ENCODE measurements around the gene RMND5B. TPM values are rescaled to one million over a fixed set of nuclear protein-coding genes. Genes with fewer than 3 reads are reported as not detected.

RMND5B gene
- total RNA-seq, 1 donor from 2014 or later, result 28.0 TPM

DNA sequence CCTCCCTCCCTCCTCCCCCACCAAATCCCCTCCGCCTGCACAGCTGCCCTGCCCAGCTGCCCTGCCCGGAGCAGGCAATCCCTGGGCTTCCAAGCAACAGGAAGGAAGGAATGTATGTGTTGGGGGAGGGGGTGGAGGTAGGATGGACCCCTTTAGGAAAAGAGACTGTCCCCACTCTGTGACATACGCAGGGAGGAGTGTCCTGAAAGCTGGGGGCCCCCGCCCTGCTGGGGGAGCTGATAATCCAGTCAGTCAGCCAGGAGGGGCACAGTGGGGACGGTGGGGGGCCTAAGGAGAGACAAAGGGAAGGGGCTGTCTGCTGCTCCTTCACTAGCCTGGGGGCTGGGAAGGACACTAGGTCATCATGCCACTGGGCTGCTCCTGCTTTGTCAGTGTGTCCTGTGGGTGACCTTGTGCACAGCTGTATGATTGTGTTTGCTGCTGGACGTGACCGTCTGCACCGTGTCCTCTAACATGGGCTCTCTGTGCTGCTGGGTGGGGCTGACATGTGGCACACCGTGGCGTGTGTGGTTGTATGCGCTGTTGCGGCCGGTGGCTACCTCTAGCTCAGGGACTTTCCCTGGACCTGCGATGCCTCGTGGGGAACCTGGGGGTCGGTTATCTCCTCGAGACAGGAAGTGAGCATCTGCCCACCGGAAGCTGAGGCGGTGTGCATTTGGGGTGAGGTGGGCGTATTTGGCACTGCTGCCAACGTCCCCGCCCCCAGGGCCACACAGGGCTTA, 14.5 kb upstream of the RMND5B start:
- Mint-ChIP-seq H3K9me3 (peaks cover 5% of the 10 kb centered on the region), H3K27ac (peak overlapping the region; percentile 71), H3K27me3 (ENCODE audit: insufficient read depth) (peaks cover 30% of the 10 kb centered on the region), H3K4me3 (peak overlapping the region; percentile 72), H3K36me3 (ENCODE audit: low read depth) (no peaks in the 10 kb centered on the region), H3K4me1 (ENCODE audit: low read depth) (peaks cover 37% of the 10 kb centered on the region)
- peak; percentile 54 for DNase-seq (ENCODE audit: low spot score)
- intact Hi-C loops (cut with micrococcal nuclease), result loop anchor here (1.0 kb wide), 1 partner anchor 15 kb away; the partner anchor contains the start of gene RMND5B

GRCh38 chr5:178117923-178118701, 12.7 kb upstream of the RMND5B start:
- no peaks in the 10 kb centered on the region for H3K36me3 Mint-ChIP-seq (ENCODE audit: low read depth)
- H3K4me3 Mint-ChIP-seq, result no peak overlapping the region
- peaks cover 32% of the 10 kb centered on the region for H3K4me1 Mint-ChIP-seq (ENCODE audit: low read depth)
- DNase-seq (ENCODE audit: low spot score), result no peak
- intact Hi-C loops (cut with micrococcal nuclease), result no loop called here
- H3K27me3 Mint-ChIP-seq (ENCODE audit: insufficient read depth), result peaks cover 24% of the 10 kb centered on the region
- no peak overlapping the region for H3K27ac Mint-ChIP-seq
- no peaks in the 10 kb centered on the region for H3K9me3 Mint-ChIP-seq

- Mint-ChIP-seq H3K4me1 (ENCODE audit: low read depth) (peaks cover 22% of the 10 kb centered on the region), H3K27ac (no peak overlapping the region), H3K36me3 (ENCODE audit: low read depth) (no peaks in the 10 kb centered on the region), H3K27me3 (ENCODE audit: insufficient read depth) (peaks cover 16% of the 10 kb centered on the region), H3K9me3 (no peaks in the 10 kb centered on the region), H3K4me3 (no peak overlapping the region)
- DNase-seq (ENCODE audit: low spot score), result no peak
- intact Hi-C loops (cut with micrococcal nuclease), result loop anchor here (2.0 kb wide), 1 partner anchor 27 kb away; no protein-coding TSS in a partner anchor
These were observed 10.8 kb upstream of the RMND5B start for GRCh38 chr5:178119915-178120606.

GRCh38 chr5:178120607-178121357, 10.0 kb upstream of the RMND5B start:
- Mint-ChIP-seq H3K9me3 (no peaks in the 10 kb centered on the region), H3K36me3 (ENCODE audit: low read depth) (no peaks in the 10 kb centered on the region), H3K4me3 (no peak overlapping the region), H3K27me3 (ENCODE audit: insufficient read depth) (peaks cover 12% of the 10 kb centered on the region), H3K4me1 (ENCODE audit: low read depth) (peaks cover 14% of the 10 kb centered on the region), H3K27ac (no peak overlapping the region)
- DNase-seq (ENCODE audit: low spot score), result peak; percentile 75
- intact Hi-C loops (cut with micrococcal nuclease), result loop anchor here (1.0 to 2.0 kb wide), 3 partner anchors 10 to 44 kb away; no protein-coding TSS in a partner anchor

- Mint-ChIP-seq H3K36me3 (ENCODE audit: low read depth) (no peaks in the 10 kb centered on the region), H3K9me3 (no peaks in the 10 kb centered on the region), H3K27ac (no peak overlapping the region), H3K4me1 (ENCODE audit: low read depth) (peaks cover 6% of the 10 kb centered on the region), H3K4me3 (no peak overlapping the region), H3K27me3 (ENCODE audit: insufficient read depth) (peaks cover 5% of the 10 kb centered on the region)
- no peak for DNase-seq (ENCODE audit: low spot score)
- intact Hi-C loops (cut with micrococcal nuclease), result loop anchor here (1.0 to 2.0 kb wide), 3 partner anchors 9 to 43 kb away; no protein-coding TSS in a partner anchor
These were observed 9.2 kb upstream of the RMND5B start for GRCh38 chr5:178121391-178122276.

DNA sequence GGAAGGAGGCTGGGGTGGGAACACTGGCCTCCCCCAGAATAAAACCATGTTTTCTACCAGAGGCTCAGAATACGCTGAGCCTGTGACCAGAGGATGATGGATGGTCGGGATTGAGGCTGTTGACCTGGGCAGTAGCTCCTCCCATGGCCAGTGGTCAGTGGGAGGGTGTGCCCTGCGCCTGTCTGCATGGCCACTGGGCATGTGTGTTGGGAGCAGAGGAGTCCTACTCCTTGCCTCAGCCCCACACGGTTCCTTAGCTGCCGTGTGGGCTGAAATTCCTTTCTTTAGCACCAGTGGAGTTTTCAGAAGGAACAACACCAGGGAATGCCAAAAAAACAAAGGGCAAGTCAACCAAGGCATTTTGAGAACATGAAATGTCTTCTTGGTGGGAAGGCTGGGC, 8.5 kb upstream of the RMND5B start:
- intact Hi-C loops (cut with micrococcal nuclease), result no loop called here
- Mint-ChIP-seq H3K36me3 (ENCODE audit: low read depth) (no peaks in the 10 kb centered on the region), H3K27ac (no peak overlapping the region), H3K27me3 (ENCODE audit: insufficient read depth) (peaks cover 2% of the 10 kb centered on the region), H3K9me3 (no peaks in the 10 kb centered on the region), H3K4me1 (ENCODE audit: low read depth) (no peaks in the 10 kb centered on the region), H3K4me3 (no peak overlapping the region)
- no peak for DNase-seq (ENCODE audit: low spot score)

- intact Hi-C loops (cut with micrococcal nuclease), result no loop called here
- no peak for DNase-seq (ENCODE audit: low spot score)
- peaks cover 2% of the 10 kb centered on the region for H3K27me3 Mint-ChIP-seq (ENCODE audit: insufficient read depth)
- H3K36me3 Mint-ChIP-seq (ENCODE audit: low read depth), result no peaks in the 10 kb centered on the region
- no peak overlapping the region for H3K27ac Mint-ChIP-seq
- no peaks in the 10 kb centered on the region for H3K9me3 Mint-ChIP-seq
- no peaks in the 10 kb centered on the region for H3K4me1 Mint-ChIP-seq (ENCODE audit: low read depth)
- H3K4me3 Mint-ChIP-seq, result no peak overlapping the region
These were observed 7.5 kb upstream of the RMND5B start for GRCh38 chr5:178123094-178123965.

- no peaks in the 10 kb centered on the region for H3K9me3 Mint-ChIP-seq
- peaks cover 3% of the 10 kb centered on the region for H3K27me3 Mint-ChIP-seq (ENCODE audit: insufficient read depth)
- no peaks in the 10 kb centered on the region for H3K4me1 Mint-ChIP-seq (ENCODE audit: low read depth)
- H3K4me3 Mint-ChIP-seq, result no peak overlapping the region
- H3K36me3 Mint-ChIP-seq (ENCODE audit: low read depth), result no peaks in the 10 kb centered on the region
- intact Hi-C loops (cut with micrococcal nuclease), result no loop called here
- H3K27ac Mint-ChIP-seq, result no peak overlapping the region
- no peak for DNase-seq (ENCODE audit: low spot score)
These were observed 6.6 kb upstream of the RMND5B start for GRCh38 chr5:178123966-178124925.

- H3K27ac Mint-ChIP-seq, result no peak overlapping the region
- intact Hi-C loops (cut with micrococcal nuclease), result no loop called here
- no peak overlapping the region for H3K4me3 Mint-ChIP-seq
- H3K36me3 Mint-ChIP-seq (ENCODE audit: low read depth), result no peaks in the 10 kb centered on the region
- H3K4me1 Mint-ChIP-seq (ENCODE audit: low read depth), result no peaks in the 10 kb centered on the region
- peaks cover 3% of the 10 kb centered on the region for H3K27me3 Mint-ChIP-seq (ENCODE audit: insufficient read depth)
- DNase-seq (ENCODE audit: low spot score), result no peak
- H3K9me3 Mint-ChIP-seq, result no peaks in the 10 kb centered on the region
These were observed 5.4 kb upstream of the RMND5B start for GRCh38 chr5:178125253-178125906.

DNA sequence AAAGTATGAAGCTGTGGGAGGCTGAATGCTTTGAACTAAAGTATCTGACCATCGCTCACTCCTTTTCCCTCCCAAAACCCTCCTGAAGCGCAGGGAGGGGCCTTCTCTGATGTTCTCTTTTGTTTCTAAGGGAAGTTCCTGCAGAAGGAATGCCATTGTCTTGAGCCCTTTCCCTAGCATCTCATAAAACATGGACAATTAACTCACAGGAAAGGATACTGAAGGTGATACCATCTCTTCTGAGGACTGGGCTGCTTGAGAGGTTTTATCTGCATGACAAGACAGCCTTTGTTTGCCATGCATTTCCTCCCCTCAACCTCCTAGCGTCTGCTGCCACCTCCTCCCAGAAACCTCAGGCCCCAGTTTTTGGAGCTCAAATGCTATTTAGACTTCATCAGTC, 4.3 kb upstream of the RMND5B start:
- DNase-seq (ENCODE audit: low spot score), result no peak
- Mint-ChIP-seq H3K36me3 (ENCODE audit: low read depth) (peaks cover 1% of the 10 kb centered on the region), H3K4me1 (ENCODE audit: low read depth) (peaks cover 4% of the 10 kb centered on the region), H3K27ac (no peak overlapping the region), H3K9me3 (no peaks in the 10 kb centered on the region), H3K4me3 (no peak overlapping the region), H3K27me3 (ENCODE audit: insufficient read depth) (peaks cover 3% of the 10 kb centered on the region)
- intact Hi-C loops (cut with micrococcal nuclease), result no loop called here
